COLO668 (cell line): Measurements from ENCODE around the gene CORO2A.
A peak's percentile ranks its signal among the peaks of the same experiment; 100 is the strongest.
"Not testable (repeated sequence)": the region's sequence is repeated elsewhere in the genome, so short reads cannot be mapped to it uniquely, and the experiment has no call there.

Experiments used
- DNase-seq: peaks from one replicate; lab custom pipeline; 2025; ENCODE audit not compliant: unreplicated experiment; lab: John Stamatoyannopoulos, UW

The CORO2A gene

DNA sequence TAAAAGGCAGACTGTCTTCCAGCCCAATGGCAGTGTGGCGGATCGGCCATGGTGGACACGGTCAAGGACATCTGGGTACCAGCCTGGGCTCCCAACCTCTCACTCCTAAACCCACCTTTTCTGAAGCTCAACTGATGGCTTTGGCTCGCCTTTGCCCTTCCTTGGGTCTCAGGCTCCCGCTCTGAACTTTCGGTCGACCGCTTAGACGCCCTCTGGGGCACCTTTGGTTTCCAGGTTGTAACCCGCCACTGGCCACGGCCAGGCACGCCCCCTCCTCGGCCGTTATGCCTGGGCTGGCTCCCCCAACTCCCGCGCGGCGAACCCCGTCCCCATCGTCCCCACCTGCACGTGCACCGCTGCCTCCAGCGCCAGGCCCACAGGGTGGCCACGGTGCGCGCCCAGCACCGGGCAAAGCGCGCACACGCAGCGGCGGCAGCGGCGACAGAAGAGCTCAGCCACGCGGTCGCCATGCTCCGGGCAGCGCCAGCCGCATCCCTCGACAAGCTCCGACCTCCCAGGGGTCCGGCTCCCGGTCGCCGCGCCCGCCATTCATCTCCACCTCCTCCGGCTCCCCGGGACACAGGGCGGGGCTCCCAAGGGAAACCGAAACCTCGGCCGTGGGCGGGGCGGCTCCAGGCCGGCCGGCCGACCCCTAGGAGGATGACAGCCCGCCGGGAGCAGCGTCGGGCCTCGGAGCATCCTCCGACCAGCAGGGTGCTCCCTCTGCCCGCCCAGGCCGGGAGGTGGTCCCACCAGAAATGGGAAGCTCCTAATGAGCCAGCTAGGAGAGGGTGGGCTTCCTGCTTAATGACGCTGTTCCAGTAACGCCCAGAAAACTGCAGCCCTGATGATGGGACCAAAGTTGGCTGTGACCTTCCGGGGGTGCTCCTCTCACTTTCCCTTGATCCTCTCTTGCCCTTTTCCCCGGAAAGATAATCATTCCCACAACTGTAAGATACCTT, 73.5 kb downstream of the CORO2A start, which contains the start of gene TRIM14:
TRIM14 (minus strand) TSS at position 583 of the 962 bp plus-strand sequence; CDS start at position 549, 34 bp downstream.
- DNase-seq = peak; percentile 86

DNA sequence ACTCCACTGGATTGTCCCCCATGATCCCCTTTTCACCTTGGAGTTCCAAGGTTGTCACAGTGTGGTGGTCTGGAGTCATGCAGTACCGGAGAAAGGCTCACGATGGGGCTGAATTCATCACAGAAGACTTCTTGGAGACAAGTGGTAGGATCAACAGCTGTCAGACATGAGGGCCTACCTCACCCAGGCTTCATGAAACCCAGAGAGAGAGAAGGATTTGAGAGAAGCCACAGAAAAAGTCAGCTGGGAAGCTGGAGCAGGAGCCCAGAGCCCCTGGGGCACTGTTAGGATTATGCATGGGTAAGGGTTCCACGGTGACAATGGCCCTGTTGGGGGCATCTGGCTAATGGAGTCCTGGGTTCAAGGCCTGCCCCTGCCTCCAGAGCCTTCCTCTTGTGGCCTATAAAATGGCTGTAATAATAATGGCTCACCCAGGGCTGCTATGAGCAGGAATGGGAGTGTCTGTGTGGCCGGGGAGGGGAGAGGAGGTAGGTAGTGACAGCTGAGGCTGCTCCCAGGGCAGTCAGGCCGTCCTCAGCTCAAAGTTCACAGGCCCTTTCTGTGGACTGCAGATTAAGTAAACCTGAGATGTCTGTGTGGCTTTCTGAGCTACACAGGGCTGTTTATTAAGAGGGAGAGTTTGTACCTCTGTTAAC, 74.3 kb downstream of the CORO2A start:
- peak; percentile 35 for DNase-seq

DNA sequence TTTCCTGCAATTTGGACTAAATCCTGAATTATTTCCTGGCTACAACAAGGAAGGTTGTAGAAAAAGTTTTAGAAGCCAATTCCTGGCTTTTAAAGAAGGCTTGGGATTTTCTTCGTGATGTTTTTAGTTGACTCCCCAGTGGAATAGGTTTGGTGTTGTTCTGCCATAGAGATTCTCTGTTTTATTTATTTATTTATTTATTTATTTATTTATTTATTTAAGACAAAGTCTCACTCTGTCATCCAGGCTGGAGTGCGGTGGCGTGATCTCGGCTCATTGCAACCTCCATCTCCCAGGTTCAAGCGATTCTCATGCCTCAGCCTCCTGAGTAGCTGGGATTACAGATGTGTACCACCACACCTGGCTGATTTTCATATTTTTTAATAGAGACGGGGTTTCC, 75.3 kb downstream of the CORO2A start:
- DNase-seq = not testable (repeated sequence)

DNA sequence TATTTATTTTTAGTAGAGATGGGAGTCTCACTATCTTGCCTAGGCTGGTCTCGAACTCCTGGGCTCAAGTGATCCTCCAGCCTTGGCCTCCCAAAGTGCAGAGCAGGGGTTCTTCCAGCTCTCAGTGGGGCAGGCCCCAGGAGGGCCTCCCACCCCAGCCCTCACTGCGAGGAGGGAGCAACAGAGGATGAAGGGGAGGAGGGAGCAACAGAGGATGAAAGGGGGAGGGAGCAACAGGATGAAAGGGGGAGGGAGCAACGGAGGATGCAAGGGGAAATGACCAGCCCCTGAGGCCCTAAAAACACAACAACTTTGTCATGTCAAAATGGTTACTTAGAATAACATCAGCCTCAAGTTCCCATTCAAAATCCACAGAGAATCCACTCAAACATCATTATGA, 83.4 kb downstream of the CORO2A start:
- no peak for DNase-seq

DNA sequence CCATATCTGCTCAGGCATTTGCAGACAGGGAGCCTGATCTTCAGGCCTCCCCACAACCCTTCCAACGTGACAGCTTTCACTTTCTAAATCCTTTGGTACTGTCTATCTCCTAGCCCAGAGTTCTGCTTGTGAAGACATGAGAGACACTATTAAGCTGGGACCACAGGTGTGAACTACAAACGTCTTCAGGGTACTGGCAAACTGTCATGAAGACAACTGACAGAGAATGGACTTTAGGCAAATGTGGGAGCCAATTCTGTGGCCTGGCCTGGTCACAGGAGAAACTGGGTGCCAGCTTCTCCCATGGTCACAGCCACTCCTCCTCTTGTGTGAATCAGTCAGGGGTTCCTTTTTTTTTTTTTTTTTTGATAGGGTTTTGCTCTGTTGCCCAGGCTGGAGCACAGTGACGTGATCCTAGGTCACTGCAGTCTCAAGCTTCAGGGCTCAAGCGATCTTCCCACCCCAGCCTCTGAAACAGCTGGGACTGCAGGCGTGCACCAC, 83.9 kb downstream of the CORO2A start:
- no peak for DNase-seq

DNA sequence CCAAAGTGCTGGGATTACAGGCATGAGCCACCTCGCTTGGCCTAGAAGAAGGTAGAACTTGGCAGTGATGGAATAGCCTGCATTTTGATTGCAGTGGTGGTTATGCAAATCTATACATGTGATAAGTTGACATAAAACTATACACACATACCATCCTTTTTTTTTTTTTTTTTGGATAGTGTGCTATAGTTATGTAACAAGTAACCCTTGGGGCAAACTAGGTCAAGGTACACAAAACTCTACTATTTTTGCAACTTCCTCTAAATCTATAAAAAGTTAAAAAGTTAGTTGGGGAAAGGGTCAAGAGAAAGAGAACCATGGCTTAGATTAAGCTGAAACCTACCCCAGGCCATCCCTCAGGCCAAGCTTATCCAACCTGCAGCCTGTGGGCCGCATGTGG, 84.5 kb downstream of the CORO2A start:
- no peak for DNase-seq

DNA sequence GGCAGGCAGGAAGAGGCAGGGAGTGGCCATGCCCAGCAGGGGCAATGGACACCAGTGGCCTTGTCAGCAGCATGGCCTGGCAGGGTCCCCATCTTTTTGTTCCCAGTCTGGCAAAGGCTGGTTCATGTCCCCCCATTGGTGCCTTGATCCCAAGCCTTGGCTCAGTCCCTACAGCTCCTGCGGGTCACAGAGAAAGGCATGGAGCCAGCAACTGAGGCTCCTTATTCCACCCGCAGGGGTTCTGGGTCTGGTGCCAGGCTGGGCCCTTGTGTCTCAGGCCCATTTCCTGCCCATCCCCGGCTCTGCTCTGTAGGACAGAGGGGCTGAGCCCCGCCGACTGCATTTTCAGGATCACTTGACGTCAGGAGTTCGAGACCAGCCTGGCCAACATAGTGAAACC, 87.4 kb downstream of the CORO2A start:
- DNase-seq = no peak

DNA sequence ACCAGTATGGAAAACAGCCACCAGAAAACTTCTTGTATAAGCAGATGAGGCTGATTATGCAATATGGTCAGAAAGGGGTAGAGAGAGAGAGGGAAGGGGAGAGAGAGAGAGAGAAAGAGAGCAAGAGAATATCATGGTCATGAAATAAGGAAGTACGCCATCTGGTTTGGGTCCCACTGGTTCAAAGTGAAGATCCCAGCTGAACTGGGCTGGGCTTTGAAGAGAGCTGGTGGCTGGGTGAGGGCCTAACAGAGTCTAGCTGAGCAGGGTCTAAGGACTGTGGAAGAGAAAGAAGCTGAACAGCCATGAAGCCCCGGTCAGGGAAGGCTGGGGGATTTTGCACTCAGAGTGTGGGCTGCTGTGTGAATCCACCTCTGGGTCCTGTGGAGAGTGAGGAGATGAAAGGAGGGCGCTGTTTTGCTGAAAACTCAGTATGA, 88.0 kb downstream of the CORO2A start:
- no peak for DNase-seq

DNA sequence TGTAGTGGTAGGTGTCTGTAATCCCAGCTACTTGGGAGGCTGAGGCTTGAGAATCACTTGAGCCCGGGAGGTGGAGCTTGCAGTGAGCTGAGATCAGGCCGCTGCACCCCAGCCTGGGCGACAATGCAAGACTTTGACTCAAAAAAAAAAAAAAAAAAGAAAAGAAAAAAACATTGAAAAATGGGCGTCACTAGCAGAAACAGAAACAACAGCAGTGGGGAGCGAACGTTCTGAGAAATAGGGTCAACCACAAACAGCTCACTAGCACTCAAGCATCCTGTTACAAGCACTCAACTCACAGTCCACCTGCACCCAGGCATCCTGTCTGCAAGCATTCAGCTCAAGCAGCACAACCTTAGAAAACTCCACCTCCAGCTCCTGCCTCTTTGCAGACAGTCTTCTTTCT, 90.6 kb downstream of the CORO2A start:
- DNase-seq = peak; percentile 33

DNA sequence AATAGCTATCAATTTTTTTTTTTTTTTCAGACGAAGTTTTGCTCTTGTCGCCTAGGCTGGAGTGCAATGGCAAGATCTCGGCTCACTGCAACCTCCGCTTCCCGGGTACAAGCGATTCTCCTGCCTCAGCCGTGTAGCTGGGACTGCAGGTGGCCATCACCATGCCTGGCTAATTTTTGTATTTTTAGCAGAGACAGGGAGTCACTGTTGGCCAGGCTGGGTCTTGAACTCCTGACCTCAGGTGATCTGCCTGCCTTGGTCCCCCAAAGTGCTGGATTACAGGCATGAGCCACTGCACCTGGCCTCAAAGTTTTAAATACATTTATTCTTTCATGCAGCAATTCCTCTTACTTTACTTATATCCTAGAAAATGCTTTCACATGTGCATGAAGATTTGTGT, 91.0 kb downstream of the CORO2A start:
- no peak for DNase-seq

DNA sequence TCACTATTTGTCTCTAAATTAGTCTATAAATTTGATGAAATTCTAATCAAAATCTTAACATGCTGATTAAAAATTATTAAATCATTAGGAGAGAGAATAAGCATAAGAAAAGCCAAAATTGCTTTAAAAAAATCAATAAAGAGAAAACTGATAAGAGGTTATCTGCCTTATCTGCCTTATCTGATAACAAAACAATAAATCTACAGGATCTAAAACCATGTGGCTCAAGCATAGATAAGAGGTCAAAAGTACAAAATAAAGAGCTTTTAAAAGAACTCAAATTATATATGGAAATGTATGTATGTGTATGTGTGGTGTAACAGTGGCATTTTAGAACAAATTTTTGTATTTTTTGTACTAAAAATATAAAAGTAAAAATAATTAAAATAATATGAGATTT, 92.0 kb downstream of the CORO2A start:
- DNase-seq = no peak

DNA sequence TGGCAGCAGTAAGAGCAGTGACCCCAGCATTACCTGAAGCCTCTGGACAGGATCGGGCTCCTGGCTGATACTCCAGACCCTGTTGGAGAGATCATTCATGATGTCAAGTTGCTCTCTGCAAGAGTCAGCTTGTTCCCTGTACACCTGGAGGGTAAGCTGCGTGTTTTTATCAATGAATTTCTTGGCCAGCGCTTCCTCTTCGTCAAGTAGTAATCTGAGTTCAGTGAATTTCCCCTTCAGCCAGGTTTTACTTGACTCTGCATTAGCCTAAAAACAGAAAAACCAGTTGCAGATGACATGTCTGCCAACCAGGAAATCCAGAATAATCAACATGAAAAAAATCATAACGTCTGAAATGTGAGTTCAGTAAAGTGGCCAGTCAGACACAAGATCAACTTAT, 92.5 kb downstream of the CORO2A start:
- DNase-seq = peak; percentile 47

DNA sequence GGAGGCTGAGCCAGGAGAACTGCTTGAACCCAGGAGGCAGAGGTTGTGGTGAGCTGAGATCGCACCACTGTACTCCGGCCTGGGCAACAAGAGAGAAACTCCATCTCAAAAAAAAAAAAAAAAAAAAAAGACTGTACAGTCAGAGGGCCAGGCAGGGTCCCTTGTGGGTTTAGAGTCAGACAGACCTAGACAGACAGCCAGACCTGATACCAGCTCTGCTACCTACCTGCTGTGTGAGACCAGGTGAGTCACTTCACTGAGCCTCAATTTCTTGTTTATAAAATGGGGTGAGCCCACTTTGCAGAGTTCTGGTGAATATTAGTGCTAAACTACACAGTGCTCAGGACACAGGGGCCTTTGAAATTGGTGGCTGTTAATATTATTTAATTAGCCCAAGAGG, 93.1 kb downstream of the CORO2A start:
- DNase-seq = peak; percentile 25

DNA sequence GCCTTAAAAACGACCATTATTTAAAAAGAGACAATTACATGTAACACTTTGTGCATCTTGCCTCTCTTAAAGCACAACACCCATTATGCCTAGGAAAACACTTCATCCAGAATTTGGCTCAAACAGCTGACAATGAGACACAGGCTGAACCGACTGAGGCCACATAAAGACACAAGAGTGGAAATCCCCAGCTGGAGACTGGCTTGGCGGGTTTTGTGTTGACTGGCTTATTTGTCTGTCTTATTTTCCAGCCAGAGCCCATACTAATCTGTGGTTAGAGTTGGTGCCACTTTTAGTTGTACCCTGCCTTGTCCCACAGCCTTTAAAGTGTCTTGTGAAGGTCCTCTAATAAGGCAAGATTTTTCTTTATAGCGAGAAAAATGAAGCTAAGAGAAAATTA, 94.6 kb downstream of the CORO2A start:
- DNase-seq = peak; percentile 67

DNA sequence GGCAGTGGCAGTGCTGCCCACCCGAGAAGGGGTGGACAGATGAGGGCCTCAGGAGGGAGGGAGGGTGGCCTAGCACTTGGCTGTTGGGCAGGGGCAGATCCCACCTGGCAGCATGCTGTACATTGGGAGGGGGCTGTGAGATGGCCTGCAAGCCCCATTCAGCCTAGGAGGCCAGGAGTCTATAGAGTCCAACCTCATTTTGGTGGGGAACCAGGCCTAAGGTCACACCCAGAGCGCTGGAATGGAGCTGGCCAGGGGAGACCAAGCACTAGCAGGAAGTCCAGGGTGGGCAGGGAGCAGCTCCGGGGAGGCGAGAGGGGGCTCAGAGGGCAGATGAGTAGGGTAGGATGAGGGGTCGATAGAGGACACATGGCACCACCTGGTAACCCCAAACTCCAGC, 96.3 kb downstream of the CORO2A start:
- no peak for DNase-seq

DNA sequence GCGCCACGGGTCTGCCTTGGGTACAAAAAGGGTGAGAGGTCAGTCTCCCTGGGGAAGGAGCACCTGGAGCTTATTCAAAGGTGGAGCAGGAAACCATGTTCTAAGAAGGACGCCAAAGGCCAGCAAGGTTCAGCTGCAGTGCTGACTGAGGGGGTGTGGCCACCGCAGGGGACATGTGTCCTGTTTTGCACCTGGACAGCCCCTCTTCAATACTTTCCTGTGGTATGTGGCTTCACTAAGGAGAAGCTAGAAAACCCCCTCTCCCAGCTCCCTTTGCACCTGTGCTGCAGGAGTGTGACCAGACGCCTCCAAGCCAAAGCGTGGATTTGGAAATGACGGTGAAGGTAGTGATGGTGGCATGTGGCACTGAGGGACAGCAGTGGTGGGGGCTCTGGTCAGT, 97.0 kb downstream of the CORO2A start:
- DNase-seq = no peak

DNA sequence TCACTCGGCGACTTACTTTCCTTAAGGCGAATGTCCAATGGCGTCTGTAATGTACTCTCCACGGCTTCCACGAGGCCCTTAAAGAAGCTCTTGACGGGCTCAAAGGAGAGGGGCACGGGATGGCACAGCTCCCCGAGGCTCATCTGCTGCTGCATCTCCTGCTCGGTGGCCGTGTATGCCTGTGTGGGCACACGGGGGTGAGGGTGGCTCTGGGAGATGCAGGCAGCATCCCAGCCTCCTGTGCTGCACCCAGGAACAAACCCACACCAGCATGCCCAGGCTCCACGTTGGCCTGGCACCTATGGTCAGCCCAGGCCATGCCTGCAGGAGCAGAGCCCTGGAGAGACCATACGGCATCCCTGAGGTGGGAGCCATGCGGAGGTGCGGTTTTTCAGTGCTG, 97.6 kb downstream of the CORO2A start:
- no peak for DNase-seq

DNA sequence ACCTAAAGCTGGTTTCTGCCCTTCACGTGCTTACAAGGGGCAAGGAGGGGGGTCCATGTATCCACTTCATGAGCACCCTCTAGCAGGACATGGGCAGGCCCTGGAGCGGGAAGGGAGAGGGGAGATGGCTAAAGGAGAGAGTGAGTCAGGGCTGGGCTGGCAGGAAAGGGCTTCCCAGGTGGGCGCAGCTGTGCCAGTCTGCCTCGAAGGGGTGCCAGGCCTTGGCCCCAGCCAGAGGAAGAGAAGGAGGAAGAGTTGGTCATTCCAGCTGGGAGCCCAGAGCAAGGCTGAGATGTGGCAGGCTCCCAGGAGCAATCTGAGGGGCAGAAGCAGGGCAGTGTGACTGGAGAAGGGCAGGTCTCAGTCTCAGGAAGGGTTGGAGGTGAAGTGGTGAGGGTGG, 98.1 kb downstream of the CORO2A start:
- DNase-seq = no peak

DNA sequence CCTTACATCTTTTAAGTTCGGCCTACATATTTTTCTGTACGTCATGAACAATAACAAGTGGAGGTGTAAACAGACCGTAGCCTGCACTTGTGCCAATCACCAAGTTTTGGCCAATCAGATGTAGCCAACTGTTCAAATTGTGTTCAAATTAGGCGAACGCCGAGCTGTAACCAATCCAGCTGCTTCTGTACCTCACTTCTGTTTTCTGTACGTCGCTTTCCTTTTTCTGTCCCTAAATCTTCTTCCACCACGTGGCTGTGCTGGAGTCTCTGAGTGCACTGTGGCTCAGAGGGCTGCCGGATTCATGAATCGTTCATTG, 99.9 kb downstream of the CORO2A start:
- DNase-seq = no peak

DNA sequence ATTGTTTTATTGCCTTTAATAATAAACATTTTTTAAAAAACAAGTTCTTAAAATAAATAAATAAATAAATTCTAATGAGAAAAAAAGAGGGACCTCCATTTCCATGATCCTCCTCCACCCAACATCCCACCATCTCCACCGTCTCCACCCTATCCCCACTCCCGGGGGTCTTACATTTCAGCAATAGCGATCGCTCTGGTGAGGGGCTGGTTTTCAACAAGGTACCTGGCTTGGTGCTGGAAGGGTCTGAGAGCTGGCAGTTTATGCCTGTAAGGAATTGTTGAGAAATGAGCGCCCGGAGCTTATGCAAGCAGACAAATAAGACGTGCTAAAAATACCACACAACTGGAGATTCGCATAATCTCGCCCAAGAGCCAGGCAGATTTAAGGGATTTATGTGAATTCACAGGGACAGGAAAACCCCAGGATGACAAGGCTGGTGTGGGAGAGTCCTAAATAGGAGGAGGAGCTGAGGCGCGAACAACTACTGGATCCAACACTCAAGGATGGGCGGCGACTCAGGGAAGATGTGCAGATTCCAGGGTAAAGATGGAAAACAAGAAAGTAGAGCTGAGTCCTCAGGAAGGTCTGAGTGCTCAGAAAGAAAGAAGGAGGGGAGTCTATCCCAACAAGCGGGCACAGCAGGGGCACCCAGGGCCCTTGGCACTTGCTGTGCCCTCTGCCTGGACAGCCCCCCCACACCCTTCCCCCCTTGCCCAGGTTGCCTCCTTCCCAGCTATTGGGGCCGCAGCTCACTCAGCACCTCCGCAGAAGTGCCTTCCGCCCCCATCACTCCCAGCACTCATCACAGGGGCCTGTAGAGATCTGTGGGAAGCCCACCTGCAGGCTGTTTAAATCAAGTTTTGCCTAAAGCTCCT, 100.5 kb downstream of the CORO2A start:
- DNase-seq = no peak

DNA sequence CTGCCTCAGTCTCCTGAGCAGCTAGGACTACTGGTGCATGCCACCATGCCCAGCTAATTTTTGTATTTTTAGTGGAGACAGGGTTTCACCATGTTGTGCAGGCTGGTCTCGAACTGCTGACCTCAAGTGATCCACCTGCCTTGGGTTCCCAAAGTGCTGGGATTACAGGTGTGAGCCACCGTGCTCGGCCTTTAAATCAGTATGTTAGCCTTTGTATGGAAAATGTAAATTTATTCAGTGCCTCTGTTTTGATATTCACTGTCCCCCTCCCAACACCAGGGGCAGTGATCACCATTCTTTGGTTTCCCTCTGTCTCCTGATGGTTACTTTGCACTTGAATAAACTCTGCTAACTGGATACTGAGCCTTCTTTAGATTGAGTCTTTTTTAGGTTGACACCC, 101.8 kb downstream of the CORO2A start:
- not testable (repeated sequence) for DNase-seq
